HepG2 (cell line): Measurements from ENCODE around the gene FBXW5. TPM values are rescaled to one million over a fixed set of nuclear protein-coding genes. Genes with fewer than 3 reads are reported as not detected.

Experiments
- ELF1 ChIP-seq: sonication (generic); formaldehyde crosslinking; IDR thresholded peaks from 2 replicates; pipeline ENCODE4 v1.4.0; 2020; ENCODE audit warnings: missing genetic modification reagents
- NFRKB ChIP-seq: fragments of 450-650 bp; IDR thresholded peaks from 2 replicates; pipeline ENCODE4 v1.6.1; 2017
- PCBP2 ChIP-seq: fragments of 200-400 bp; formaldehyde crosslinking; optimal IDR thresholded peaks from 2 replicates; pipeline ENCODE3; 2018; ENCODE audit warnings: low read length, low read depth; ENCODE audit not compliant: poor library complexity, severe bottlenecking
- SAP130 ChIP-seq: IDR thresholded peaks from 2 replicates; pipeline ENCODE4 v1.6.1; 2016; ENCODE audit warnings: low read depth
- TRIM24 ChIP-seq: sonication (generic); formaldehyde crosslinking; IDR thresholded peaks from 2 replicates; pipeline ENCODE4 v1.8.0; 2022; ENCODE audit warnings: mild to moderate bottlenecking, missing genetic modification reagents
- ZKSCAN5 ChIP-seq: sonication (generic); formaldehyde crosslinking; IDR thresholded peaks from 2 replicates; pipeline ENCODE4 v1.5.1; 2020; ENCODE audit warnings: mild to moderate bottlenecking, missing genetic modification reagents
- ZNF160 ChIP-seq: sonication (generic); formaldehyde crosslinking; IDR thresholded peaks from 2 replicates; pipeline ENCODE4 v1.8.0; 2022; ENCODE audit warnings: mild to moderate bottlenecking, inconsistent platforms, missing genetic modification reagents
- ZNF563 ChIP-seq: sonication (generic); formaldehyde crosslinking; IDR thresholded peaks from 2 replicates; pipeline ENCODE4 v1.8.0; 2022; ENCODE audit warnings: mild to moderate bottlenecking, moderate library complexity, missing genetic modification reagents
- ZNF607 ChIP-seq: sonication (generic); formaldehyde crosslinking; IDR thresholded peaks from 2 replicates; pipeline ENCODE4 v1.5.1; 2020; ENCODE audit warnings: missing genetic modification reagents, mild to moderate bottlenecking, borderline replicate concordance
- ZSCAN25 ChIP-seq: sonication (generic); formaldehyde crosslinking; IDR thresholded peaks from 2 replicates; pipeline ENCODE4 v1.8.0; 2022; ENCODE audit warnings: mild to moderate bottlenecking, missing genetic modification reagents
- ZSCAN31 ChIP-seq: sonication (generic); formaldehyde crosslinking; IDR thresholded peaks from 2 replicates; pipeline ENCODE4 v1.5.0; 2020; ENCODE audit warnings: low read depth, mild to moderate bottlenecking, missing genetic modification reagents
- polyA plus RNA-seq, 8 experiments: library from polyadenylated mRNA; depleted of rRNA in 3 of 8; stranded (reverse) in 7 of 8; unstranded in 1 of 8; fragments of >200 nt; fragmentation: Illumina TruSeq in 4 of 8; extraction: Trizol in 4 of 8; gene quantifications; 2 replicates each; pipeline versions ENCODE4 v1.2.1 to v1.2.3, GENCODE V29; 2011 to 2016; ENCODE audit warnings: low read depth in 4 of 8, missing spikeins in 1 of 8, mixed read lengths in 1 of 8; ENCODE audit not compliant: insufficient read depth in 1 of 8
- total RNA-seq, 5 experiments: library from RNA; depleted of rRNA; stranded (reverse); fragments of >200 nt; fragmentation: Illumina TruSeq; extraction: Trizol; gene quantifications; 2 replicates each; pipeline ENCODE4 v1.2.3, GENCODE V29; 2016; ENCODE audit warnings: low read depth in 1 of 5
- TF ChIP-seq, protein P1 (sequence below): sonication (generic); formaldehyde crosslinking; IDR thresholded peaks from 2 replicates; pipeline ENCODE4 v1.4.0; 2020; ENCODE audit warnings: missing genetic modification reagents
- TF ChIP-seq, protein P2 (sequence below): fragments of 450-650 bp; IDR thresholded peaks from 2 replicates; pipeline ENCODE4 v1.6.1; 2017
- TF ChIP-seq, protein P3 (sequence below): sonication (generic); formaldehyde crosslinking; conservative IDR thresholded peaks from 2 replicates; pipeline ENCODE4 v1.4.0; 2020; ENCODE audit warnings: missing genetic modification reagents
- TF ChIP-seq, protein P4 (sequence below): sonication (generic); formaldehyde crosslinking; IDR thresholded peaks from 2 replicates; pipeline ENCODE4 v1.4.0; 2020; ENCODE audit warnings: missing genetic modification reagents

FBXW5 gene
- total and polyA plus RNA-seq, 2 of the 13 experiments (the other 11 are each of a cell fraction or from before 2014, with no cell fraction given) = 52.0 to 60.4 TPM

DNA sequence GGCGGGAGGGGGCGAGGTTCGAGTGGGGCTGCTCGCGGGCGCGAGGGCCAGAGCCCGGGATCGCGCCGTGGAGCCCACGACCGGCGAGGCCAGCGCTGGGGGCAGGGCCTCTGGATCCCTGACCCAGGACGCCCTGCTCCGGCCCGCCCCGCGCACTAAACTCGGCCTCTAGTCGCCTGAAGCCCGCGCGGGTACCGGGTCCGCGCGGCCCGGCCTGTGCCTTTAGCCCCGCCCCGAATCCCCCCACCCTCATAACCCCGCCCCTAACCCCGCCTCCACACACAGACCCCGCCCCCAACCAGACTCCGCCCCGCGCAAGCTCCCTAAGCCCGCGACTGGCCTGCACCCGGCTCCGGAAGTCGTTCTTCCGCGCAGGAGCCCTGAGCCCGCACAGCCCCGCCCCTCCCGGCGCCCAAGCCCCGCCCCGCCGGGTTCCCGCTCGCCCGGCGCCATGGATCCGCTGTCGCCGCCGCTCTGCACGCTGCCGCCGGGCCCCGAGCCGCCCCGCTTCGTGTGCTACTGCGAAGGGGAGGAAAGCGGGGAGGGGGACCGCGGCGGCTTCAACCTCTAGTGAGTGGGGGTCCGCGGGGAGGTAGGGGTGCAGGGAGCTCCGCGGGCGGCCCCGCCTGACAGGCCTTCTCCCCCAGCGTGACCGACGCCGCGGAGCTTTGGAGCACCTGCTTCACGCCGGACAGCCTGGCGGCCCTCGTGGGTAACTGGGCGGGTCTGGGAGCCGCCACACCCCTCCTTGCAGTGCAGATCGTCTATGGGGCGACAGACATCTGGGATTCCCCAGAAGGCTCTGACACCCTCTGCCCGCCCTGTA is 47.7 kb upstream of the FBXW5 start, which contains the start of gene PAXX (continued):
- TF ChIP-seq, protein P1, sequence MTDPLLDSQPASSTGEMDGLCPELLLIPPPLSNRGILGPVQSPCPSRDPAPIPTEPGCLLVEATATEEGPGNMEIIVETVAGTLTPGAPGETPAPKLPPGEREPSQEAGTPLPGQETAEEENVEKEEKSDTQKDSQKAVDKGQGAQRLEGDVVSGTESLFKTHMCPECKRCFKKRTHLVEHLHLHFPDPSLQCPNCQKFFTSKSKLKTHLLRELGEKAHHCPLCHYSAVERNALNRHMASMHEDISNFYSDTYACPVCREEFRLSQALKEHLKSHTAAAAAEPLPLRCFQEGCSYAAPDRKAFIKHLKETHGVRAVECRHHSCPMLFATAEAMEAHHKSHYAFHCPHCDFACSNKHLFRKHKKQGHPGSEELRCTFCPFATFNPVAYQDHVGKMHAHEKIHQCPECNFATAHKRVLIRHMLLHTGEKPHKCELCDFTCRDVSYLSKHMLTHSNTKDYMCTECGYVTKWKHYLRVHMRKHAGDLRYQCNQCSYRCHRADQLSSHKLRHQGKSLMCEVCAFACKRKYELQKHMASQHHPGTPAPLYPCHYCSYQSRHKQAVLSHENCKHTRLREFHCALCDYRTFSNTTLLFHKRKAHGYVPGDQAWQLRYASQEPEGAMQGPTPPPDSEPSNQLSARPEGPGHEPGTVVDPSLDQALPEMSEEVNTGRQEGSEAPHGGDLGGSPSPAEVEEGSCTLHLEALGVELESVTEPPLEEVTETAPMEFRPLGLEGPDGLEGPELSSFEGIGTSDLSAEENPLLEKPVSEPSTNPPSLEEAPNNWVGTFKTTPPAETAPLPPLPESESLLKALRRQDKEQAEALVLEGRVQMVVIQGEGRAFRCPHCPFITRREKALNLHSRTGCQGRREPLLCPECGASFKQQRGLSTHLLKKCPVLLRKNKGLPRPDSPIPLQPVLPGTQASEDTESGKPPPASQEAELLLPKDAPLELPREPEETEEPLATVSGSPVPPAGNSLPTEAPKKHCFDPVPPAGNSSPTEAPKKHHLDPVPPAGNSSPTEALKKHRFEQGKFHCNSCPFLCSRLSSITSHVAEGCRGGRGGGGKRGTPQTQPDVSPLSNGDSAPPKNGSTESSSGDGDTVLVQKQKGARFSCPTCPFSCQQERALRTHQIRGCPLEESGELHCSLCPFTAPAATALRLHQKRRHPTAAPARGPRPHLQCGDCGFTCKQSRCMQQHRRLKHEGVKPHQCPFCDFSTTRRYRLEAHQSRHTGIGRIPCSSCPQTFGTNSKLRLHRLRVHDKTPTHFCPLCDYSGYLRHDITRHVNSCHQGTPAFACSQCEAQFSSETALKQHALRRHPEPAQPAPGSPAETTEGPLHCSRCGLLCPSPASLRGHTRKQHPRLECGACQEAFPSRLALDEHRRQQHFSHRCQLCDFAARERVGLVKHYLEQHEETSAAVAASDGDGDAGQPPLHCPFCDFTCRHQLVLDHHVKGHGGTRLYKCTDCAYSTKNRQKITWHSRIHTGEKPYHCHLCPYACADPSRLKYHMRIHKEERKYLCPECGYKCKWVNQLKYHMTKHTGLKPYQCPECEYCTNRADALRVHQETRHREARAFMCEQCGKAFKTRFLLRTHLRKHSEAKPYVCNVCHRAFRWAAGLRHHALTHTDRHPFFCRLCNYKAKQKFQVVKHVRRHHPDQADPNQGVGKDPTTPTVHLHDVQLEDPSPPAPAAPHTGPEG (CRISPR knock-in tag) = peak; percentile 50; the same call in 1 of the 2 replicates
- TF ChIP-seq ZSCAN31 (CRISPR knock-in tag) (0 out of 2 replicates have a peak, but pooled peaks have one; percentile 19), ELF1 (CRISPR knock-in tag) (0 out of 2 replicates have a peak, but pooled peaks have one; percentile 15), ZNF563 (CRISPR knock-in tag) (peak; percentile 78; the same call in 1 of the 2 replicates), SAP130 (CRISPR knock-in tag) (peak; percentile 73), TRIM24 (CRISPR knock-in tag) (no peak), ZNF160 (CRISPR knock-in tag) (0 out of 2 replicates have a peak, but pooled peaks have one; percentile 53), NFRKB (no peak), ZKSCAN5 (CRISPR knock-in tag) (no peak), ZSCAN25 (CRISPR knock-in tag) (peak; percentile 83; the same call in 1 of the 2 replicates), ZNF607 (CRISPR knock-in tag) (peak; percentile 46; the same call in 1 of the 2 replicates), PCBP2 (no peak)
- TF ChIP-seq, protein P2, sequence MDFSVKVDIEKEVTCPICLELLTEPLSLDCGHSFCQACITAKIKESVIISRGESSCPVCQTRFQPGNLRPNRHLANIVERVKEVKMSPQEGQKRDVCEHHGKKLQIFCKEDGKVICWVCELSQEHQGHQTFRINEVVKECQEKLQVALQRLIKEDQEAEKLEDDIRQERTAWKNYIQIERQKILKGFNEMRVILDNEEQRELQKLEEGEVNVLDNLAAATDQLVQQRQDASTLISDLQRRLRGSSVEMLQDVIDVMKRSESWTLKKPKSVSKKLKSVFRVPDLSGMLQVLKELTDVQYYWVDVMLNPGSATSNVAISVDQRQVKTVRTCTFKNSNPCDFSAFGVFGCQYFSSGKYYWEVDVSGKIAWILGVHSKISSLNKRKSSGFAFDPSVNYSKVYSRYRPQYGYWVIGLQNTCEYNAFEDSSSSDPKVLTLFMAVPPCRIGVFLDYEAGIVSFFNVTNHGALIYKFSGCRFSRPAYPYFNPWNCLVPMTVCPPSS = no peak
- TF ChIP-seq, protein P3, sequence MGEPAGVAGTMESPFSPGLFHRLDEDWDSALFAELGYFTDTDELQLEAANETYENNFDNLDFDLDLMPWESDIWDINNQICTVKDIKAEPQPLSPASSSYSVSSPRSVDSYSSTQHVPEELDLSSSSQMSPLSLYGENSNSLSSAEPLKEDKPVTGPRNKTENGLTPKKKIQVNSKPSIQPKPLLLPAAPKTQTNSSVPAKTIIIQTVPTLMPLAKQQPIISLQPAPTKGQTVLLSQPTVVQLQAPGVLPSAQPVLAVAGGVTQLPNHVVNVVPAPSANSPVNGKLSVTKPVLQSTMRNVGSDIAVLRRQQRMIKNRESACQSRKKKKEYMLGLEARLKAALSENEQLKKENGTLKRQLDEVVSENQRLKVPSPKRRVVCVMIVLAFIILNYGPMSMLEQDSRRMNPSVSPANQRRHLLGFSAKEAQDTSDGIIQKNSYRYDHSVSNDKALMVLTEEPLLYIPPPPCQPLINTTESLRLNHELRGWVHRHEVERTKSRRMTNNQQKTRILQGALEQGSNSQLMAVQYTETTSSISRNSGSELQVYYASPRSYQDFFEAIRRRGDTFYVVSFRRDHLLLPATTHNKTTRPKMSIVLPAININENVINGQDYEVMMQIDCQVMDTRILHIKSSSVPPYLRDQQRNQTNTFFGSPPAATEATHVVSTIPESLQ (CRISPR knock-in tag) = no peak
- TF ChIP-seq, protein P4, sequence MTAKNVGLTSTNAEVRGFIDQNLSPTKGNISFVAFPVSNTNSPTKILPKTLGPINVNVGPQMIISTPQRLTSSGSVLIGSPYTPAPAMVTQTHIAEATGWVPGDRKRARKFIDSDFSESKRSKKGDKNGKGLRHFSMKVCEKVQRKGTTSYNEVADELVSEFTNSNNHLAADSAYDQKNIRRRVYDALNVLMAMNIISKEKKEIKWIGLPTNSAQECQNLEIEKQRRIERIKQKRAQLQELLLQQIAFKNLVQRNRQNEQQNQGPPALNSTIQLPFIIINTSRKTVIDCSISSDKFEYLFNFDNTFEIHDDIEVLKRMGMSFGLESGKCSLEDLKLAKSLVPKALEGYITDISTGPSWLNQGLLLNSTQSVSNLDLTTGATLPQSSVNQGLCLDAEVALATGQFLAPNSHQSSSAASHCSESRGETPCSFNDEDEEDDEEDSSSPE (CRISPR knock-in tag) = peak; percentile 72
